NT2/D1 (cell line): Measurements from ENCODE around the gene POU6F2.

Experiments used
- SUZ12 ChIP-seq: IDR thresholded peaks from 2 replicates; pipeline ENCODE4 v1.6.1; 2011; ENCODE audit not compliant: insufficient read length, insufficient read depth; ENCODE audit errors: extremely low read depth
- ZNF274 ChIP-seq: IDR thresholded peaks from 2 replicates; pipeline ENCODE4 v1.6.1; 2011; ENCODE audit warnings: mild to moderate bottlenecking, low read depth, low read length

DNA sequence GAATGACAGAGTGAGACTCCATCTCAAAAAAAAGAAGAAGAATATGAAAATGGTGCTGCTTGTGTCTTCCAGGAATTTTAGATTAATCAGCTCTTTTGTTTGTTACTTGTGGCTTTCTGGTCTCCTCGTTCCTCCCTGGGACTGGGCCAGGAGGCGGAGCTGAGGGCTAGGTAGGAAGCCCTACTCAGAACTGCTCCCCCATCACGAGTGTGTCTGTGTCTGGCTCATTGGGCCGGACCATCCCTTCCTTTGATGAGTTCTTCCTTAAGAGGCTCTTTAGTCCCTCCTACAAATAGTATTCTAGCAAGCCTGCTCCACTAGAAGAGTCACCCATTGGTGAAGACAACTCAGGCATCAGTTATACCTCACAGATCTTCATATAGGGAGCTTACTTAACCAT, 531.7 kb downstream of the POU6F2 start:
- TF ChIP-seq ZNF274 = no peak
- no peak for TF ChIP-seq SUZ12
